Thyroid gland (tissue), 4 donors: ENCODE measurements around the gene CA10.

Experiments used
- CTCF ChIP-seq, 6 experiments: fragments of 200-600 bp in 3 of 6; fragments of 450-650 bp in 3 of 6; sonication (generic) in 3 of 6; IDR thresholded peaks; one replicate each; pipeline ENCODE4 v1.5.1; 2016 to 2019; ENCODE audit warnings: antibody characterized with exemption in 6 of 6, mild to moderate bottlenecking in 2 of 6, inconsistent platforms in 1 of 6, moderate library complexity in 1 of 6
- POLR2A ChIP-seq, 2 donors: fragments of 450-650 bp; IDR thresholded peaks; one replicate each; pipeline ENCODE4 v1.6.1; 2017; ENCODE audit warnings: antibody characterized with exemption in 2 of 2, mild to moderate bottlenecking in 2 of 2, moderate library complexity in 1 of 2

GRCh38 chr17:52159246-52160135 is 977 bp upstream of the CA10 start:
- no peak for TF ChIP-seq CTCF (IDR thresholded peaks at IDR 0.05)
- no peak for TF ChIP-seq POLR2A (IDR thresholded peaks at IDR 0.05)
